Activated CD4-positive, alpha-beta T cell treated with anti-CD3 and anti-CD28 coated beads, Interleukin-2, amount 50 U/mL, for 16 hours (primary cell): Measurements from ENCODE around the gene DNAAF5.
"Not testable (repeated sequence)": the region's sequence is repeated elsewhere in the genome, so short reads cannot be mapped to it uniquely, and the experiment has no call there.

Experiments
- DNase-seq: peaks from one replicate; pipeline ENCODE4 v3.0.0-alpha.2; 2020

DNAAF5 gene

DNA sequence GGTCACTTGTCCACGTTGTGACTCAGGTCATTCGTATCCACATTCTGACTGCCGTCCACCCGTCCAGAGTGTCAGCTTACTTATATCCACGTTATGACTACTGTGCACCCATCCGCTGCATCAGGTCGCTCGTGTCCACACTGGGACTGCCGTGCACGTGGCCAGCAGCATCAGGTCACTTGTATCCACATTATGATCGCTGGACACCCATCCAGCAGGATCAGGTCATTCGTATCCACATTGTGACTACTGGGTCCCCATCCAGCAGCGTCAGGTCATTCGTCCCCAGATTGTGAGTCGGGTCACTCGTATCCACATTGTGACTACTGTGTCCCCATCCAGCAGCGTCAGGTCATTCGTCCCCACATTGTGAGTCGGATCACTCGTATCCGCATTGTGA, 58.5 kb downstream of the DNAAF5 start:
- DNase-seq: no peak

DNA sequence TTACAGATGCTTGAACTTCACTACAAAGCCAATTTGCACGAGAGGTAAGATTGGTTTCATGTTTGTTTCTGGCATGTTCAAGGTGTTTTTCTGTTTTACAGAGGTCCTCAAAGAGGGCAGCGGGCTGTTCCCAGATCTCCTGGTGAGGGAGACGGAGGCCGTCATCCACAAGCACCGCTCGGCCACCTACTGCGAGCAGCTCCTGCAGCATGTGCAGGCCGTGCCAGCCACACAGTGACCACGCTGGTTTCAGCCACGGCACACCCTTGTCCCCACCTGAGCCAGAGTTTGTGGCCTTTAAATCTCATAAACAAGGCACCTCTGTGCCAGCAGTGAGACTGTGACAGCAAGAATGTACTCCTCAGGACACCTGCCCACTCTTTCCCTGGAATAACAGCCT, 58.9 kb downstream of the DNAAF5 start:
- no peak for DNase-seq

DNA sequence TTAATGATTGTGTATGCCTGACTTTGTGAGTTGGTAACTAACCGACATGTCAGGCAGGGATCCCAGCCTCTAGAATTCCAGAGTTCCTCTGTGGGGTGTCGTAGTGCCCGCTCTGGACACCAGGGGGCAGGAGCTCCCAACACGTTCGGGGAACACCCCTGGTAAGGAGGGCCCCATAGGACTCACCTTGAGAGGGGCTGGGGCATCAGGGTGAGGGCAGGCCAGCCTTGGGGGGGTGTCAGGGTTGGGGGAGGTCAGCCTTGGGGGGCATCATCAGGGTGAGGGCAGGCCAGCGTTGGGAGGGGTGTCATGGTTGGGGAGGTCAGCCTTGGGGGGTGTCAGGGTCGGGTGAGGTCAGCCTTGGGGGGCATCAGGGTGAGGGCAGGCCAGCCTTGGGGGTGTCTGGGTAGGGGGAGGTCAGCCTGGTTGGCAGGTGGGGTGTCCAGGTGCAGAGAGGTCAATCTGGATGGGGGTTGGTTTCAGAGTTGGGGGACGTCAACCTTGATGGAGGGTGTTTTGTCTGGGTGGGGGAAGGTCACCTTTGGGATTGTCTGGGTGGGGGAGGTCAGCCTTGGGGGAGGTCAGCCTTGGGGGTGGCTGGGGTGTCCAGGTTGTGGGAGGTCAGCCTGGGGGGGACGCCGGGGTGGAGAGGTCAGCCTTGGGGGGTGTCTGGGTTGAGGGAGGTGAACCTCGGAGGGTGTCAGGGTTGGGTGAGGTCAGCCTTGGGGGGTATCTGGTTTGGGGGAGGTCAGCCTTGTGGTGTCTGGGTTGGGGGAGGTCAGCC, 60.2 kb downstream of the DNAAF5 start:
- peak; percentile 55 for DNase-seq

DNA sequence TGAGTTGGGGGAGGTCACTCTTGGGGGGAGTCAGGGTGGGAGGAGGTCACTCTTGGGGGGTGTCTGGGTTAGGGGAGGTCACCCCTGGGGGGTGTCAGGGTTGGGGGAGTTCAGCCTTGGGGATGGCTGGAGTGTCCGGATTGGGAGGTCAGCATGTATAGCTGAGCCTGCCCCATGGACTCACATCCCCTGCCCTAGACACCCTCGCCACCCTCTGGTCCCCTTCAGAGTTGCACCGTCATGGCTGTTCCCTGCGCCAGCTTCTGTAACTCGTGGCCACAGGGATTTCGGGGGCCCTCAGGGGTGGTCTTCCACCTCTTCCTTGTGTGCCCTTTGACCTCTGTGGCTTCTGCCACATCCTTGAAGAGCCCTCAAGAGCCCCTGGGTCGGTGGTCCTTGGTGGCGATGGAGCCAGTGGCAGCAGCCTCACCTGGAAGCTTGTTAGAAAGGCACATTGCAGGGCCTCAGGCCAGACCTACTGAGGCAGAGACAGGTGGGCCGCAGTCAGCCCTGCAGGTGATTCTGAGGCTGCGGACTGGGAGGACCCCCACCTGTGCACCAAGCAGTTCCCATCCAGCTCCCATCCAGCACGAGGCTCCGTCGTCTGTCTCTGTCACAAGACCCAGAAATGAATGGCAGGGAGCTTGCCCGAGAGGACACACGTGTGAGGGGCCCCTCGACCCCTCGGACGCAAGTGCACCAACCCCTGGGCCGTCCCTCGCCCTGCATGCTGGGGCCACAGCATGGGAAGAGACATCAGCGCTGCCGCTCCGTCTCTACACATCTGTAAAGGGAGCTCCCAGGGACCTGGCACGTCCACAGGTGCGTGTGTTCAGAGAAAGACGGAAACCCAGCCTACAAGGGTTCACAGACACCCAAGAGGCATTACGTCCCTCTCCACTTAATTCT, 61.1 kb downstream of the DNAAF5 start:
- DNase-seq: no peak

DNA sequence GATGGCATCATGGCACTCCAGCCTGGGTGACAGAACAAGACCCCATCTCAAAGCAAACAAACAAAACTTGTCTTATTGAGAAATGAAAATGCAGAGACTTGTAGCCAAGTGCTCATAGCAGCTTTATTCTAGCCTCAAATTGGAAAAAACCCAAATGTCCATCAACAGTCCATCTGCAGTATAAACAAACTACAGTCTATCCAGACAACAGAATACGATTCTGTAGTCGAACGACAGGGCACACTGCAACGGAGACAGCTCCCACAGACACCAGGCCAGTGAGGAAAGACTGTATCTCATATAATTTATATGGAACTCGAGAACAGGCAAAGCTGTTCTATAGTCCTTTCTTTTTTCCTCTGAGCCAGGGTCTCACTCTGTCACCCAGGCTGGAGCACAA, 65.0 kb downstream of the DNAAF5 start:
- DNase-seq: no peak

DNA sequence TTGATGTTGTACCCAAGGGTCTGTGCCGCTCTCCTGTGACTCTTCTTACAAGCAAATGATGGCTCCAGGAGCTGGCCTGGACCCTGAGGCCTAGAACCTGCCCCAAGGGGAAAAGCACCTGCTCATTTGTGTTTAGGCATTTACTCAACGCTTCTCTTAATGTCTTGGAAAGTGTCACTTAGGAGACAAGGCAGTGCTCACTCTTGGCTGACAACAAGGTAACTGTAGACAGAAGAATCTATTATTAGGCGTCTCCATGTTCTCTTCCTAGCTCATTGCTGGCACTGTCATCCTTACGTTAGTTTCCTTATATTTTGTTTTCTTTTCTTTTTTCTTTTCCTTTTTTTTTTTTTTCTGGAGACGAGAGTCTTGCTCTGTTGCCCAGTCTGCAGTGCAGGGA, 67.7 kb downstream of the DNAAF5 start:
- DNase-seq: no peak

DNA sequence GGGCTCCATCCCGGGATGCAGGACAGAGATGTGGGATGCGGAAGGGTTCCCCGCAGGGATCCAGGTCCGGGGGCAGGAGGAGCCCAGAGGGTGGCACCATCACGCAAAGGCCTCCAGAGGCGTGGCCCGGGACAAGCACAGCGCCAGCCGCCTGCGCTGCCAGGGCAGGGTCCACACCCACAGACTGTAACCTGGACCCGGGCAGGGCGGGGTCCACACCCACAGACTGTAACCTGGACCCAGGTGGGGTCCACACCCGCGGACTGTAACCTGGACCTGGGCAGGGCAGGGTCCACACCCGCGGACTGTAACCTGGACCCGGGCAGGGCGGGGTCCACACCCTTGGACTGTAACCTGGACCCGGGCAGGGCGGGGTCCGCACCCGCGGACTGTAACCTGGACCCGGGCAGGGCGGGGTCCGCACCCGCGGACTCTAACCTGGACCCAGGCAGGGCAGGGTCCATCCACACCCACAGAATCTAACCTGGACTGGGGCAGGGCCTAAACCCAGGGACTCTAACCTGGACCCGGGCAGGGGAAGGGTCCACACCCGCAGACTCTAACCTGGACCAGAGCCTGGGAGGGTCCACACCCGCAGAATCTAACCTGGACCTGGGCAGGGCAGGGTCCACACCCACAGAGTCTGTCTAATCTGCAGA, 68.3 kb downstream of the DNAAF5 start:
- DNase-seq: no peak

GRCh38 chr7:796434-797169, 70.1 kb downstream of the DNAAF5 start:
- DNase-seq: not testable (repeated sequence)

- DNase-seq: no peak
Observed at GRCh38 chr7:798921-799470, 72.5 kb downstream of the DNAAF5 start.

DNA sequence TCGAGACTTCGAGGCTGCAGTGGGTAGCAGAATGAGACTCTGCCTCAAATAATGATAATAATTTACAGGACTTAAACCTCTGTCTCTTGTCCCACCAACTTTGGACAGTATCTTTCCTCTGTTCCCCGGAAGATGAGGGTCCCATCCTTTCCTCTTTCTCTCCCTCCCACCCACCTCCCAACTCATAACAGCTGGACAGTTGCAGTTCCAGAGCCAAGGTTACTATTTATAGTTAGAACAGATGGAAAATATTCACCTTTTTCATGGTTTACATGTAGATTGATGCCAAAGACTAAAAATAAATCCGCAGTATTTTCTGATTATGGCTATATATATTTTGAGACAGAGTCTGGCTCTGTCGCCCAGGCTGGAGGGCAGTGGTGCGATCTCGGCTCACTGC, 74.2 kb downstream of the DNAAF5 start:
- DNase-seq: no peak

- not testable (repeated sequence) for DNase-seq
Observed at GRCh38 chr7:801351-801750, 74.9 kb downstream of the DNAAF5 start.

DNA sequence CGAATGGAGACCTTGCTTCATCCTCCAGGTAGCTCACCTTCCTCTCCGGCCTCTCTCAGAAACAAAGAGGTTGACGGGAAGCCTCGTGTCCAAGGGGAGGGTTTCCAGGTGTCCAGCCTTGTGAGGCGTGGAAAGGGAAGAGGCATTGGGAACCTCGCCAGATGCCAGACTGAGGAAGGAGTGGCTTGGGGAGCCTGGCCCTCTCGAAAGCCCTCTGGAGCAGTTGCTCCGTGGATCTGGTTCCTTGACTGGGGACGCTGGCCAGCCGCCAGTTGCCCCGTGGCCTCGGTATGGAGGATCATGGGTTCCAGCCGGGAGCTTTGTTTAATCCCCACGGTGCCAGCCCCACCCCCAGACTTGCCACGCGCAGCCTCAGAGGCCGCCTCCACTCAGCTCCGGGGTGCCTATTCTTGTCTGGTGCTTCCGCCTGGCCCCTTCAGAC, 75.5 kb downstream of the DNAAF5 start:
- DNase-seq: no peak

DNA sequence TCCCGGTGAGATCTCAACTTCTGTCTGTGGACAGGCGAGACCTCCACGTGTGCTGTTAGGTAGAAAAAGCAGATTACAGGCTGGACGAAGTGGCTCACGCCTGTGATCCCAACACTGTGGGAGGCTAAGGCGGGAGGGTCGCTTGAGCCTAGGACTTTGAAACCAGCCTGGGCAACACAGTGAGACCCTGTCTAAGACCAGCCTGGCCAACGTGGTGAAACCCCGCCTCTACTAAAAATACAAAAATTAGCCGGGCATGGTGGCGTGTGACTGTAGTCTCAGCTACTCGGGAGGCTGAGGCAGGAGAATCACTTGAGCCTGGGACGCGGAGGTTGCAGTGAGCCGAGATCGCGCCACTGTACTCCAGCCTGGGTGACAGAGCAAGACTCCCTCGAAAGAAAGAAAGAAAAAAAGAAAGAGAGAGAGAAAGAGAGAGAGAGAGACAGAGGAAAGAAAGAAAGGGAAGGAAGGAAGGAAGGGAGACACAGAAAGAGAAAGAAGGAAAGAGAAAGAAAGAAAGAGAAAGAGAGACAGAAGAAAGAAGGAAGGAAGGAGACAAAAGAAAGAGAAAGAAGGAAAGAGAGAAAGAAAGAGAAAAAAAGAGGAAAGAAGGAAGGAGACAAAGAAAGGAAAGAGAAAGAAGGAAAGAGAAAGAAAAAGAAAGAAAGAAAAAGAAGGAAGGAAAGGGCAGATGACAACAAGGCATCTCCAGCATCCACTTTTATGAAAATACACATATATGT, 76.2 kb downstream of the DNAAF5 start:
- no peak for DNase-seq

DNA sequence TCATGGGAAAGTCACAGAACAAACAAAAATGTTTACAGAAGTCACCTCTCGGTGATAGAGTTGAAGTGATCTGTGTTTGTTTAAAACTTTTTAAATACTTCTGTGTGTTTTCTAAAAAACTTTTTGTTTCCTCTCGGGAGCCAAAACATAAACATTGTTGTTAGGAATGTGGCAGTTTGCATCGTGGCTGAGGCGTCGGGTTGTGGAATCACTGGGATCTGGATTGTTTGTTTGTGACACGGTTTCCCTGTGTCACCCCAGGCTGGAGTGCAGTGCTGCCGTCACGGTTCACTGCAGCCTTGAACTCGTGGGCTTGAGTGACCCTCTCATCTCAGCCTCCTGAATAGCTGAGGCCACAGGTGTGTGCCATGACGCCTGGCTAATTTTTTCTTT, 76.7 kb downstream of the DNAAF5 start:
- no peak for DNase-seq

GRCh38 chr7:803796-804195, 77.3 kb downstream of the DNAAF5 start:
- DNase-seq: not testable (repeated sequence)

DNA sequence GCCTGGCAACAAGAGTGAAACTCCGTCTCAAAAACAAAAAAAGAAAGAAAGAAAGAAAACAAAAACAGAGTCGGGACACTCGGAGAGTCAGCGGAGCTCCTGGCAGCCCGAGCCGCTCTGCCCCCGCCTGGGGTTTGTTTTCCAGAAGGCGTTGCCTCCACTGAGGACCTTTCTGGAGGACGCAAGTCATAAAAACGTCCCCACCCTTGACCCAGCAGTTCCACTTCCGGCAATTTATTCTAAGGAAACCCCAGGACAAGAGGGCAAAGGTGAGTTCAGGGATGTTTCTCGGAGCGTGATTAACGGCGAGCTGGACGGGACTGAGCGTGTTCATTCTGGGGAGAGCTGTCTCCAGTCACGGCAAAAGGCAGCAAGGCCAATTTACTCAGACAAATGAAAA, 78.8 kb downstream of the DNAAF5 start:
- no peak for DNase-seq

GRCh38 chr7:815284-816216, 89.1 kb downstream of the DNAAF5 start:
- DNase-seq: no peak

DNA sequence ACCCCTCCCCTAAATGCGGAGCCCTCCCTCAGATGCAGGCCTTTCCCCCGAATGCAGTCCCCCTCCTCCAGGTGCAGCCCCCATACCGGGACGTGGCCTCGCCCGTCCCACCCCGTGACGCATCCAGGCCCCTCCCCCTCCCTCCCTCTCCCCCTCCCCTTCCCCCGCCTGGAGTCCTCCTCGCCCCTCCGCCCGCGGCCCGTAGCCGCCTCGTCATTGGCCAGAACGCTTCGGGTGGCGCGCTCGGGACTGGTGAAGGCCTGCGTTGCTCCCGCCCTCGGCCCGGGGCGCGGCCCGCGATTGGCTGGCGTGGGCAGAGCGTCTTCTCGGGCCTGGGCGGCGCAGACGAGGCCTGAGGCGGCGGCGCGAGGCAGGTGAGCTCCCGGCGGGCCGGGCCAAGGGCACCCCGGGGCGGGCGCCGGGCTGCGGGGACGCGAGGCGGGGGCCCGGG, 89.8 kb downstream of the DNAAF5 start:
- DNase-seq: peak; percentile 98

- peak; percentile 35 for DNase-seq
Observed at GRCh38 chr7:816751-817671, 90.5 kb downstream of the DNAAF5 start.
